PC-3 (cell line): ENCODE results near the gene HDAC9. TPM values are rescaled to one million over a fixed set of nuclear protein-coding genes. Genes with fewer than 3 reads are reported as not detected.

Source experiments
- ATAC-seq: fragments of 200-7000 bp; cut with Tn5 transposase; 2 replicates; pipeline ENCODE4 v1.9.1; 2020; ENCODE audit warnings: mild to moderate bottlenecking, moderate library complexity
- BruUV-seq: library from RNA; stranded (reverse); fragments of 400-500 nt; replicated peaks from 2 replicates; lab custom pipeline; 2021; lab: Mats Ljungman, UMichigan
- CTCF ChIA-PET: fragments of 300-600 bp; sonication (Branson Sonifier 250); formaldehyde crosslinking; loops from one replicate; lab custom pipeline; 2022; ENCODE audit warnings: antibody characterized with exemption; lab: Charles Lee
- POLR2A ChIA-PET: fragments of 300-600 bp; sonication (Branson Sonifier 250); formaldehyde crosslinking; loops from one replicate; lab custom pipeline; 2022; ENCODE audit warnings: antibody characterized with exemption; ENCODE audit not compliant: unreplicated experiment; lab: Charles Lee
- DNase-seq: peaks from one replicate; pipeline ENCODE4 v3.0.0-alpha.2; 2015
- H2AFZ ChIP-seq: fragments of 300-600 bp; sonication (generic); 2 replicates; pipeline ENCODE4 v1.6.0; 2016; ENCODE audit warnings: antibody characterized with exemption, low read length
- H3F3A ChIP-seq: fragments of 300-600 bp; sonication (generic); one replicate; pipeline ENCODE4 v1.6.0; 2017; ENCODE audit warnings: antibody characterized with exemption, low read length, control low read depth, mild to moderate bottlenecking; ENCODE audit not compliant: unreplicated experiment
- H3K27ac ChIP-seq: fragments of 300-600 bp; sonication (generic); 2 replicates; pipeline ENCODE4 v1.5.1; 2016; ENCODE audit warnings: mild to moderate bottlenecking, low read length
- H3K27me3 ChIP-seq: fragments of 300-600 bp; sonication (generic); 2 replicates; pipeline ENCODE4 v1.6.1; 2016; ENCODE audit warnings: low read length, mixed read lengths
- H3K36me3 ChIP-seq: fragments of 300-600 bp; sonication (generic); 2 replicates; pipeline ENCODE4 v1.6.1; 2016; ENCODE audit warnings: low read depth, mixed run types, low read length, mixed read lengths
- H3K4me1 ChIP-seq: fragments of 300-600 bp; sonication (generic); 2 replicates; pipeline ENCODE4 v1.5.1; 2016; ENCODE audit warnings: low read length; ENCODE audit not compliant: insufficient read depth
- H3K4me2 ChIP-seq: fragments of 300-600 bp; sonication (generic); 2 replicates; pipeline ENCODE4 v1.6.0; 2016; ENCODE audit warnings: low read length
- H3K4me3 ChIP-seq: fragments of 300-600 bp; sonication (generic); 2 replicates; pipeline ENCODE4 v1.5.1; 2016; ENCODE audit warnings: mild to moderate bottlenecking, low read length, mixed read lengths
- H3K79me2 ChIP-seq: fragments of 300-600 bp; sonication (generic); 2 replicates; pipeline ENCODE4 v1.6.1; 2017; ENCODE audit warnings: low read length, mixed read lengths
- H3K9ac ChIP-seq: fragments of 300-600 bp; sonication (generic); 2 replicates; pipeline ENCODE4 v1.6.0; 2016; ENCODE audit warnings: mild to moderate bottlenecking, low read length
- H3K9me2 ChIP-seq: fragments of 300-600 bp; sonication (generic); replicated peaks from 2 replicates; pipeline ENCODE4 v1.6.1; 2016; ENCODE audit warnings: mixed run types, low read length, mixed read lengths
- H3K9me3 ChIP-seq: fragments of 300-600 bp; sonication (generic); 2 replicates; pipeline ENCODE4 v1.6.1; 2016; ENCODE audit warnings: low read length, mixed read lengths
- H4K20me1 ChIP-seq: fragments of 300-600 bp; sonication (generic); 2 replicates; pipeline ENCODE4 v1.6.1; 2016; ENCODE audit warnings: low read length, mixed read lengths
- CTCF ChIP-seq: fragments of 300-600 bp; sonication (generic); conservative IDR thresholded peaks from 2 replicates; pipeline ENCODE4 v1.5.1; 2017; ENCODE audit warnings: antibody characterized with exemption, low read depth, mild to moderate bottlenecking, low read length
- EZH2 ChIP-seq: fragments of 300-600 bp; sonication (generic); IDR thresholded peaks from one replicate; pipeline ENCODE4 v1.6.1; 2017; ENCODE audit warnings: antibody characterized with exemption, mild to moderate bottlenecking, low read length; ENCODE audit not compliant: unreplicated experiment
- EZH2phosphoT487 ChIP-seq: fragments of 300-600 bp; sonication (generic); IDR thresholded peaks from 2 replicates; pipeline ENCODE4 v1.6.1; 2018; ENCODE audit warnings: mild to moderate bottlenecking, antibody characterized with exemption, low read length, borderline replicate concordance
- intact Hi-C: fragments of 100-400 bp; cut with micrococcal nuclease; formaldehyde crosslinking; loops from 2 replicates; pipeline ENCODE4 v1.9.0; 2023
- total RNA-seq: library from RNA; depleted of rRNA; stranded (reverse); fragments of >200 nt; gene quantifications from 2 replicates; pipeline ENCODE4 v1.2.3, GENCODE V29; 2014

Gene HDAC9
- total RNA-seq, 1 experiment from 2014 or later: 7.8 TPM

DNA sequence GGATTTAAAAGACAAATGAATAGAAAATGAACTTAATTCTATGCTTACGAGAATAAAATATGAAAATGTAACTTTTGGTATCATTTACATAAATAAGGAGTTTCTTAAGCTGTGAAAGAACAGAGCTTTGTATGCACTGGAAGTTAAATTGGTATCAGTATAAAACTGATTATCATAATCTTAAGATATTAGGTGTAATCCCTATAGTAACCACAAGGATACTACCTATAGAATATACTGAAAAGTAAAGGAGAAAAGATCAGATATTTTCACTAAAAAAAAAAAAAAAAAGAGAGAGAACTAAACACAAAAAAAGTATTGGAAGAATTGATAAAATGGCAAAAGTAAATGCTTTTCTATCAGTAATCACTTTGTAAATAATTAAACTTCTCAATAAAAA is 521.8 kb downstream of the HDAC9 start:
- Histone ChIP-seq H4K20me1 (no peaks in the 10 kb centered on the region), H3K36me3 (0 out of 2 replicates have a peak, but pooled peaks cover 2% of the 10 kb centered on the region), H3K79me2 (no peaks in the 10 kb centered on the region), H3K4me1 (peaks cover 24% of the 10 kb centered on the region), H2AFZ (no peak overlapping the region), H3K9me2 (no peaks in the 10 kb centered on the region), H3K9me3 (0 out of 2 replicates have a peak, but pooled peaks cover 10% of the 10 kb centered on the region), H3K27ac (no peak overlapping the region), H3K4me2 (no peak overlapping the region), H3K27me3 (no peaks in the 10 kb centered on the region), H3K4me3 (no peak overlapping the region), H3K9ac (no peak overlapping the region), H3F3A (no peaks in the 10 kb centered on the region)
- ChIA-PET CTCF (interaction anchor here (0.5 kb wide), 1 partner anchor 160 kb away, joined by 3 read pairs; no protein-coding TSS in a partner anchor), POLR2A (no interaction called here)
- ATAC-seq (no peak), DNase-seq (no peak)
- BruUV-seq: no TSS peak
- intact Hi-C loops: no loop called here
- TF ChIP-seq EZH2: no peak
- no peak for TF ChIP-seq CTCF
- TF ChIP-seq EZH2phosphoT487: no peak

- Histone ChIP-seq H3K27ac (peak overlapping the region; percentile 63), H3K4me1 (peaks cover 31% of the 10 kb centered on the region), H2AFZ (no peak overlapping the region), H4K20me1 (no peaks in the 10 kb centered on the region), H3K9me2 (no peaks in the 10 kb centered on the region), H3K4me2 (peak overlapping the region; percentile 26), H3K36me3 (0 out of 2 replicates have a peak, but pooled peaks cover 2% of the 10 kb centered on the region), H3K9me3 (0 out of 2 replicates have a peak, but pooled peaks cover 10% of the 10 kb centered on the region), H3K9ac (no peak overlapping the region), H3F3A (no peaks in the 10 kb centered on the region), H3K79me2 (no peaks in the 10 kb centered on the region), H3K4me3 (peak overlapping the region; percentile 0; the same call in 1 of the 2 replicates), H3K27me3 (no peaks in the 10 kb centered on the region)
- ChIA-PET POLR2A (no interaction called here), CTCF (interaction anchor here (0.5 kb wide), 1 partner anchor 472 kb away, joined by 6 read pairs; no protein-coding TSS in a partner anchor)
- ATAC-seq (peak; percentile 92), DNase-seq (peak; percentile 82)
- intact Hi-C loops: loop anchor here (5.0 to 10.0 kb wide), 2 partner anchors 95 to 123 kb away; partner anchors contain the start of gene TWIST1
- BruUV-seq: no TSS peak
- TF ChIP-seq EZH2: no peak
- no peak for TF ChIP-seq EZH2phosphoT487
- TF ChIP-seq CTCF: no peak
These were observed 524.5 kb downstream of the HDAC9 start for GRCh38 chr7:19020062-19020461.

DNA sequence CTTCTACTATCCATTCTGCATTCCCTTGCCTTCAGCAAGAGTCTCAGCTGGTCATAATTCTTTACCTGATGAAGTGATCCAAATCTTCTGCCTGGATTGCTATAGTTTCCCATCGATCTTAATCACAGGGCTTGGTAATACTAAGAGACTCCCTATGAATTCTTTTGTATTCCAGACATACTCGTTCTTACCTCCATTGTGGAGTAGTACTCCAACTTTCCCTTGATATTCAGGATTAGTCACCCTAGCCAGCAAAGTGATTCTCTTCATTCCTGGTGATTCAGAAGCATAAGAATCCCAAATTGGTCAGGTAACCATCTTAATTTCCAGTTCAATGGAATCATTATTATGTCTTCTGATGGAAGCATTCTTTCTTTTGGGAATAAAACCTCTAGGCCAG is 525.2 kb downstream of the HDAC9 start:
- BruUV-seq: no TSS peak
- no peaks in the 10 kb centered on the region for H4K20me1 ChIP-seq
- H3K4me3 ChIP-seq: no peak overlapping the region; the same call in 1 of the 2 replicates
- H3K4me2 ChIP-seq: peak overlapping the region; percentile 26
- H3K9me2 ChIP-seq: no peaks in the 10 kb centered on the region
- peaks cover 31% of the 10 kb centered on the region for H3K4me1 ChIP-seq
- no peaks in the 10 kb centered on the region for H3F3A ChIP-seq
- no peaks in the 10 kb centered on the region for H3K27me3 ChIP-seq
- DNase-seq: peak; percentile 84
- CTCF ChIA-PET: interaction anchor here (0.7 kb wide), 1 partner anchor 327 kb away, joined by 3 read pairs; no protein-coding TSS in a partner anchor
- no peak for TF ChIP-seq CTCF
- no peak for TF ChIP-seq EZH2phosphoT487
- TF ChIP-seq EZH2: no peak
- POLR2A ChIA-PET: no interaction called here
- peak overlapping the region; percentile 63 for H3K27ac ChIP-seq
- H2AFZ ChIP-seq: peak overlapping the region; percentile 23
- H3K9me3 ChIP-seq: 0 out of 2 replicates have a peak, but pooled peaks cover 10% of the 10 kb centered on the region
- peak; percentile 70 for ATAC-seq
- 0 out of 2 replicates have a peak, but pooled peaks cover 2% of the 10 kb centered on the region for H3K36me3 ChIP-seq
- no peak overlapping the region for H3K9ac ChIP-seq
- H3K79me2 ChIP-seq: no peaks in the 10 kb centered on the region
- intact Hi-C loops: loop anchor here (5.0 to 10.0 kb wide), 2 partner anchors 94 to 123 kb away; partner anchors contain the start of gene TWIST1
